Activated T-helper 9 cell treated with anti-CD3 and anti-CD28 coated beads, Interleukin-2, amount 50 U/mL, for 16 hours (primary cell): ENCODE results near the gene APP.

Experiments used
- DNase-seq: peaks from one replicate; pipeline ENCODE4 v3.0.0-alpha.2; 2020; ENCODE audit warnings: low read depth

APP gene

DNA sequence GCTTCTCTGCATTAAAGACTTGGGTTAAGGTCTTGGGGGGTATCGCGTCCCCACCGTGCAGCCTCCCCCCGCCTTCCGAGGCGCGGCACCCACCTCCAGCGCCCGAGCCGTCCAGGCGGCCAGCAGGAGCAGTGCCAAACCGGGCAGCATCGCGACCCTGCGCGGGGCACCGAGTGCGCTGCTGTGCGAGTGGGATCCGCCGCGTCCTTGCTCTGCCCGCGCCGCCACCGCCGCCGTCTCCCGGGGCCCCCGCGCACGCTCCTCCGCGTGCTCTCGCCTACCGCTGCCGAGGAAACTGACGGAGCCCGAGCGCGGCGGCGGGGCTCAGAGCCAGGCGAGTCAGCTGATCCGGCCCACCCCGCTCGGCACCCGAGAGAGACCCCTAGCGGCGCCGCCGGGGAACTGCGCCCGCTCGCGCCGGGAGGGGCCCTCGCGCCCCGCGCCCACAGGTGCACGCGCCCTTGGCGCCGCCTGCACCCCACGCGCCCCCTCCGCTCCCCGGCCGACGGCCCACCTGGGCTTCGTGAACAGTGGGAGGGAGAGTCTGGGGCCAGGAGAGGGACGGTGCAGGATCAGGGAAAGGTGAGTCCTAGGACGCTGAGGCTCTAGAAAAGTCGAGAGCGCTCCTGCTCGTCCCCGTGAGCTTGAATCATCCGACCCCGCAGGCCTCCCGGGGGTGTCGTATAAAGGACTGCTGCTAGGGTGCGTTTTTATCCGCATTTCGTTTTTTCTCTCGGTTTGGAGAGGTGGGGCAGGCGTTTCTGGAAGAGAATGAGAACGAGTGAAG, at the start of gene APP:
Gene APP (minus strand): TSS at position 300 of the 787 bp plus-strand sequence. CDS start 150 bp downstream, at position 150.
- peak; percentile 81 for DNase-seq

DNA sequence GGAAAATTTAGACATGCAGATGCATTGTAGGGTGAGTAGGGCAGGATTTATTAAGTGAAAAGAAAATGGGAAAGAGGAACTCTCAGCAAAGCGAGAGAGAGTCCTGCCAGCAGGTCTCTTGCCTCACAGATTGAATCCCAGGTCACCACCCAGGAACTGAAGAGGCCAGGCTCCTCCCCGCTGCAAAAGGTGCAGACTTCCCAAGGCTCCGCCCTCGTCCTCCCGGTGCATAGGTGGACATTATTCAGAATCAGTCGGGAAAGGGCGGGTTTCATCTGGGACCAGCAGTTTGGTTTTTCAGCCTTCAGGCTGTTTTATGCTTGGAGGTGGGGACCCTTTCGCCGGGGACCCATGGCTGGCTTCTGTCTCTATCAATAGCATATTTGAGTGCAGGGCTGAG, 41.6 kb upstream of the APP start:
- DNase-seq, result no peak

DNA sequence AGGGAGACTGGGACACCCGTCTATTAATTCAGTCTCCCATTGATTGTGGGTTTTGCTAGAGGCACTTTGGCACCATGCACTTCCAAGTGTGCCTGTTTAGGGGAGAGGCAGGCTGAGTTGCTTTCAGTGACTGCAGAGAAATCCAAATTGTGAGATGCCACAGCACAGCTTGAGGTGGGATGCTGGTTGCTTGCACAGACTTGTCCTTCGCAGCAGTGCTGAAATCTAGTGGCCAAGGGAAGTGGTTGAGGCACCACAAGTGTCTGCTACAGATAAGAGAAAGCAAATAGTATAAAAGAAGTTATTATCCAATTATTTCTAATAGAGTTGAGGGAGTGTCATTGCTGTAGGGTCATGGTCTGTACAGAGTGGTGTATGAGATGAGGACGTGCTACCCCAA, 40.0 kb upstream of the APP start:
- no peak for DNase-seq

DNA sequence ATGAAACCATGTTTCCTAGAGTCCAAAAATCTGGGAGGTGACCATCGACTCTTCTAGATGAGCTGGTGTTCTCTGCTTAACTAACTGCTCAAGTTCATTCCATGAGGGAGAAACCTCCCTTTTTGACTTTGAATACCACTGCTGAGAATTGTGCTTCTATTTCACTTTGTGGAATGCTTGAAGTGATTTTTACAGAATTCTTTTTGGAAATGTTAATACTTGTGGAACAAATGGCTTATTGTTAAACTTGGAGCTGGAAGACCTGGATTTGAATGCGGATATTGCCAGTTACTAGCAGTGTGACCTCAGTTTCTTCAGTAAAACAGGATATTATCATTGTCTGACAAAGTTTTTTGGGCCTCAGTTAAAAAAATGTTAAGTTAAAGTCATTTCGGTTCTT, 36.5 kb upstream of the APP start:
- no peak for DNase-seq

DNA sequence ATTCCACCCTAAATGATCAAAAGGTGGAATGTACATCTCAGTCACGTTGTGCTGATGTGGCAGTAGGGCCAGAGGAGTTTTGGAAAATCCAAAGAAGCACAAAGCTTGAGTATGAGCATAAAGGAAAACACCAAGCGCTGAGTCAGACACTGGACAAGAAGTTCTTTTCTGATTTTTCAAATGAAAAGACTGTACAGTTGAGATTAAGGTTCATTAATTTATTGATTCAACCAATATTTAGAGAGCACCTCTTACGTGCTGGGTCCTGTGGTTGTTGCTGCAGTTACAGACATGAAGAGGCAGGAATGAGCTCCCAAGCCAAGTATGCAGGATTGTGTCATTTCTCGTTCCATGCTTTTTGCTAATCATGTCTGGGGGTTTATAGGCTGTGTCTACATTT, 28.9 kb upstream of the APP start:
- no peak for DNase-seq

DNA sequence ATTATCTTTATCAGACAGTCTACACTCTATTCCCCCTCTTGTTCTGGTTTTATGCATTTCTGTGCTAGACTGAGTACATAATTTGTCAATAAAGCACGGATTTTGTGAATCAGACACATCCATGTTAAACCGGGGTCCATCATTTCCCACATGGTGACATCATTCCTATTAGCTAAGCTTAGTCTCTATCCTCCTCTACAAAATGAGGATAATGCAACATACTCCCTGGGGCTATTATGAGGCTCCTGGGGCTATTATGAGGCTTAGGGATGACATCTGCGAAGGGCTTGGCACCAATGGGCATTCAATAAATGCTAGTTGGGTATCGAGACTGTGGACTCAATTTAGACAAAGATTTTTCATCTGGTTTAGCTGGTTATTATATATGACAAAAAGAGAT, 25.1 kb upstream of the APP start:
- DNase-seq, result no peak

DNA sequence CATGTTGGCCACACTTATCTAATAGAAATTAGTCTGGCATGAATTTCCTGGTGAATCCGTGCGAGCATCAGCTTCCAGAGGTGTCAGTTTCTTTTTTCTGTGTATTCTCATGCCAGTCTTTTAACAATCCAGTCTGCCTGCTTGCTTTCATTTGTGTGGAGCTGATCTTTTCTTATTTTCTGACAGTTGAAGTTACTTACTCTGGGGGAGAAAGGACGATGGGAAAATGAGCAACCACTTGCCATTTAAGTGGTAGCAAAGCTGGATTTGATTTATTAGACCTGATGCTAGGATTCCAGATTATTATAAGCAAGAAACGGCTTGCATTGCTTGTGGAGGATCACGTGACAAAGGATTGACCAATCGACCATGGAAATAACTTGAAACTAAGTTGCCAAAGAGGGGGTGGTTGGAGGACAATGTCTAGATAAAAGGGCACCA, 24.3 kb upstream of the APP start:
- DNase-seq, result no peak

DNA sequence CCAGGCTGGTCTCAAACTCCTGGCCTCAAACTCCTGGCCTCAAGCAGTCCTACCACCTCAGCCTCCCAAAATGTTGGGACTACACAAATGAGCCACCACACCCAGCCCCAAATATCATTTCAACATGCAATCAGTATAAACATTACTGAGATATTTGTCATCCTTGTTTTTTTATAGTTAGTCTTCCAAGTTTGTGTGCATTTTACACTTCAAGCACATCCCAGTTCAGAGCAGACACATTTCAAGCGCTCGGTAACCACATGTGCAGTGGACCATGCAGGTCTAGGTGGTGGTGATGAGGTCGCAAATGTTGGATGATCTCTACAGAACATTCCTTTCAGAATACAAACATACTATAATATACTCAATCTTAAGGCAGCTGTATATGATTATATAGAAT, 23.8 kb upstream of the APP start:
- no peak for DNase-seq

DNA sequence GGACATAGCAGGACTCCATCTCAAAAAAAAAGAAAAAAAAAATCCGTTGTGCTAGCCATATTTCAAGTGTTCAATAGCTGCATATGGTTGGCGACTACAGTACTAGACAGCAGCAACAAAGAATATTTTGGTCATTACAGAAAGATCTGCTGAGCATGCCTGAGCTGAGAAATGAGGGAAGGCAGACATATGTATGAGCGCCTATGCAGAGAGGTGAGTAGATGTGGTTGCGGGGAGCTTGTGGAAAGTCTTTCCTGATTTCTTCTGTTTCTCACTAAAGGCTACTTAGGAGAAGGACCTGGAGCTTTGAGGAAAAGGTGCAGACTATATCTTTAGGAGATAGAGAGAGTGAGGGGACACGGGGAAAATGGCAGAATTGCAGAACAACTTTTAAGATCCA, 21.0 kb upstream of the APP start:
- no peak for DNase-seq

DNA sequence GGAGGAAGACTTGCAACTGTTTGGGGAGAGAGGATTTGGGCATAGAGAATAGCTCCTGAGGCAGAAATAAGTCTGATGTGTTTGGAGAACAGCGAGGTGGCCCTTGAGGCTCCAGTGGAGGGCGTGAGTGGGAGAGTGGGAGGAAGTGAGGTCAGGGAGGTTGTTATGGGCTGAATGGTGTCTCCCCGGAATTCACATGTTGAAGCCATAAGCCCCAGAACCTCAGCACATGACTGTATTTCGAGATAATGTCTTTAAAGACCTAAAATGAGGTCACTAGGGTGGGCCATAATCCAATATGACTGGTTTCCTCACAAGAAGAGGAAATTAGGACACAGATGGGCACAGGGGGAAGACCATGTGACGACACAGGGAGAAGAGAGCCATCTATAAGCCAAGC, 17.9 kb upstream of the APP start:
- DNase-seq, result no peak

DNA sequence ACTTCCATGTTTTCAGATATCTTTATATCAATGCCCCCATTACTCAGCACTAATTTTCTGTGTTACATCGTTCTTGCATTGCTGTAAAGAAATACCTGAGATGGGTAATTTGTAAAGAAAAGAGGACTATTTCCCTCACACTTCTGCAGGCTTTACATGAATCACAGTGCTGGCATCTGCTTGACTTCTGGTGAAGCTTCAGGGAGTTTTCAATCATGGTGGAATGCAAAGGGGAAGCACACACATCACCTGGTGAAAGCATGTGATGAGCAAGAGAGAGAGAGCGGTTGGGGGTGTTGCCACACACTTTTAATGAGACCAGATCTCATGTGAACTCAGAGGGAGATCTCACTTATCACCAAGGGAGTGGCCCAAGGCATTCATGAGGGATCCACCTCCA, 14.9 kb upstream of the APP start:
- DNase-seq, result no peak

DNA sequence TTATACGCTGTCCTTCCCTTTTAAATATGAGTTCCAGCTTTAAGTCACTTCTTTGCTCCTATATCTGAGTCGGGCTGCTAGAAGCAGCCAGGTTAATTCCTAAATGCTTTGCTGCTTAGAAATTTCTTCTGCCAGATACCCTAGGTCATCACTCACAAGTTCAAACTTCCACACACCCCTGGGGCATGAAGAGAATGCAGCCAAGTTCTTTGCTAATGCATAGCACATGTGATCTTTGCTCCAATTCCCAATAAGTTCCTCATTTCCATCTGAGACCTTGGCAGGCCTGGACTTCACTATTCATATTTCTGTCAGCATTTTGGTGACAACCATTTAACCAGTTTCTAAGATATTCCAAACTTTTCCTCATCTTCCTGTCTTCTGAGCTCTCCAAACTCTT, 14.5 kb upstream of the APP start:
- DNase-seq, result no peak

DNA sequence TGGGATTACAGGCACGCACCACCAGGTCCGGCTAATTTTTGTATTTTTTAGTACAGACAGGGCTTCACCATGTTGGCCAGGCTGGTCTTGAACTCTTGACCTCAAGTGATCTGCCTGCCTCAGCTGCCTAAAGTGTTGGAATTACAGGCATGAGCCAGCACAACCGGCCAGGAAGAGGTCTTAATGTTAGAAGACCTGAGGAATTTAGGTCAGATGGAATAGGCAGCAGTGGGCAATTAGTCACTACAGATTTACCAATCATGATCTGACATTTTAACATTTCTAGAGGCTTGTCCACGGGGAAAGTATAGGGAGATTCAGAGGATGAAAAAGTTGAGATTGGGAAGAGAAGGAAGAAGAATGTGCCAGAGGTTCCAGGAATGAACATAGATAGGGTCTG, 8.9 kb upstream of the APP start:
- DNase-seq, result no peak

DNA sequence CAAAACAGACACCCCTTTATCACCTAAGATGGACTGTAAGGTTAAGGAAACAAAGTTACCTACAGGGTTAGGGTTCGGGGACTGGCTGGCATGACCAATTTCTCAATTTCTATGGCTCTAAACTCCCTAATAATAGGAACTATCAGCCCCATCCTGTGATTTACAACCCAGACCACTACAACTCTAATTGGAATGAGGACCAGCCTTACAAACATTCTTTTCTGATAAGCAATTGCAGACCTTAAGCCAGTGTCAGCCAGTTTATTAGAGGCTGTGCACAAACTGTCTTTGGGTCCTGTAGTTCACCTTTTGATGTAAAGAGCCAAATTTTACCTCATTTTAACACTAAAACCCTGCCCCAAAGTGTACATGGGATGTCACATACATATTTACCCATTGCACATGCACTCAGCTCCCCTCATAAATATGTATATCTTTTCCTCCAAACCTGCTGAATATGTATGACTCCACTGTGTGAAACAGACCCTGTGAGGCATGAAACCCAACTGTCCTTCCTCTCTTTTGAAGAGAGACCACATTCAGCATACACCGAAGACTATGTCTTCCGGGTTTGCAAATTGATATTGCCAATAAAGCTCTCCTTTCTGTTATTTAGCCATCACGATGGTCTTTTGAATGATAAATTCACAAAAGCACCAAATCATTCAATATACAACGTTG, 7.3 kb upstream of the APP start:
- DNase-seq, result no peak

DNA sequence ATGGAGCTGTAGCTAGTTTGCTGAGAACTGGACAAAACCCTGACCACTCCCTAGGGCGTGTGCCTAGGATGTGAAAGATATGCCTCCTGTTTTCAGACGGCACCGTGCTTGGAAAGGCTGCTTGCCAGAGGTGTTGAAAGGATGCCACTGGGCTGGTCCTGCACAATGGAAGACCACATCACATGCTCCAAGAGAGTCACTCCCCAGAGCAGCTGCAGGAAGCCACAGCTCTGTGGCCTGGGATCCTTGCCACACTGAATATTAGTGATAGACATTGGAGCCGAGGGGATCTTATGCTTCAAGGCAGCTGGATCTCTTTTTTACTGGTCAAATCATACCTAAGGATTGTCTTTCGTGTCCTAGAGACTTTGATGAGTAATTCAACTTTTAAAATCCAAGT, 6.6 kb upstream of the APP start:
- no peak for DNase-seq

DNA sequence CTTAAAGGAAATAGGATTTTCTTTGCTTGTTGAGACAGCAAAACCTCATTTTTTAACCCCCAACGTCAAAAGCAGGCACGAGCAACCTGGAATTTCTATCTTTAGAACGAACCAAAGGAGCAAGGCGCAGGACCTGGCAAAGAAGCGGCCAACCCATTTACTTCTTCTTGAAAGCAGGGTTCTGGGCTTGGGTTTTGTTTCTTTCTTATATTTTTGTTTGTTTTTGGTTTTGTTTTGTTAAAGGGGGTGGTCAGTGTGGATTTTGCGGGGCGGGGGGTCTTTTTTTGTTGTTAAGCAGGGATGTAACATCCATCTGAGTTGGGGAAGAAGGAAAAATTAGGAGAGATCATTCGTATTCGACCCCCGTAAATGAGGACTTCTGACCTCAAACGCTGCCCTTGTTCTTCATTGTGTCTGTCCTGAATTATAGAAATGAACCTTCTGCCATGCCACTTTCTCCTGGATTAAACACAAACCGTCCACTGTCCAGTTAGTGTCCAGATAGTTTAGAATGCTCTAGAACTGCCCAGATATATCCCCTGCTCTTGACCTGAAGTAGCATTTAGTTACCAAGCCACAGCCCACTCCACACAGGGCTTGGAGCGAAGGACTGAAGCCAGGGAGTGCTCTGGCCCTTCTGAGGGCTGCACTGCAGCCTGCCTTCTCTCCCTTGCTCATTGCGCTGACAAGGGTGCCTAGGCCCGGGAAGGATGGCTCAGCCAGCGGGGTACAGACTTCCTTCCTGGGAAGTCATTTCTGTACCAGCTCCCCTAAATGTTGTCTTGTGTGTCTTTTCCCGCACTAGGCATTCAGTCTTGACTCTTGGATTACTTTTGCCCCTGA, 909 bp upstream of the APP start:
- DNase-seq, result no peak

DNA sequence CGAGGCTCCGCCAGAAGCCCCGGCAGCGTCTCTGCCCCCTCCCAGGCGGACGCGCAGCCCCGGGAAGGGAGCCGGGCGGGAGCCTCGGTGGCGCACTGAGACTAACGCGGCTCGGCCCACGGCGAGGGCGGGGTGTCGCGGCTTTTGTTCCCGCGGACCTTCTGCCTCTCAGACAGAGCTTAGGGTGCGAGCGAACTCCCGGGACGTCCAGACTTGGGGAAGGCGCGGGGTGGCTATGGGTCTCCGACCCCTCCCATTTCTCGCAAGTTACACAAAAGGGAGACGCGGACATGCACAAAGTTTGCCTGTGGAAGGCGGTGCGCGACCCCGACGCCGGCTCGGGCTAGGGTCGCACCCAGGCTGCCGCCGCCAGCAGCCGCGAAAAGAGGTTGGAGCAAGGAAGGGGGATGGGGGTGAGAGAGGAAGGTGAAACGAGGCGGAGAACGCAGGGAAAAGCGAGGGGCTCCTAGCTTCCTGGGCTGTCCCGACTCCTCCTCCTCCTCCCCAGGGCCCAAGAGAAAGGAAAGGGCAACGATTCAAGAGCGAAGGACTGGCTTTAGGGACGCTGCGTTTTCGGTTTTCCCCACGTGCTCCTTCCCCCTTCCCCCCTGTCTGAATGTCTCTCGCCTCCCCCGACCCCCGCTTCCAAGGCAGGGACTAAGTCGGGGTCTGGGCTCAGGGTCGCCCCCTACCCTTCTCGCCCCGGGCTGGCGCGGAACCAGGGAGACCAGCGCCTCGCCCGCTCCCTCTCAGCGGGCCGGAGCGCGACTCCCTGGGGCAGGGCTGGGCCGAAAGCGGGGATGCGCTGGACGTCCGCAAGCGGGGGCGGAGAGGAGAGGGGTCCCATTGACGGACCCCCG, 729 bp downstream of the APP start:
- DNase-seq, result peak; percentile 22

DNA sequence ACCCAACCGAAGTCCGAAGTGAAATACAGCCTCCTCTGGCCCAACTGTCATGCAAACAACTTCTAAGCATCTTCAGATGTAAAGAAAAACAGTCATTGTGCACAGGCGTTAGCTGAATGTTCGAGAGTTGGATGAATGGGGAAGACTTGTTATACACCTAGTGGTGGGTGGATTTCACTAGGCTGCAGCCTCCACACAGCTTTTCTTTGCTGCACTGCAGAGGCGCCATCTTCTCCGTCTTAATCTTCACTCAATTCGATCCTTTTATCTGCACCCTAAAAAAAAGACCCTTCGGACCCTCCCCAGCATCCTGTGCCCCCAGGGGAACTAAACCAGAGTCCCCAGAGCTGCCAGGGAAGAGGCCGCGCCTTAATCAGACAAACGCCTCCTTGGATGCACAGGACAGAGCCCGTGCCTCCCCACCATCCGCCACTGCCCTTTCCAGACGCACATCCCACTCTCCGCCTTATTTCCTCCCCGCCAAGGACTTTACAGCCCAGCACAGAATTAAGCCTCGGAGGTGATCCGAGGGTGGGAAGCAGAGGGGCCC, 1.4 kb downstream of the APP start:
- DNase-seq, result peak; percentile 6

DNA sequence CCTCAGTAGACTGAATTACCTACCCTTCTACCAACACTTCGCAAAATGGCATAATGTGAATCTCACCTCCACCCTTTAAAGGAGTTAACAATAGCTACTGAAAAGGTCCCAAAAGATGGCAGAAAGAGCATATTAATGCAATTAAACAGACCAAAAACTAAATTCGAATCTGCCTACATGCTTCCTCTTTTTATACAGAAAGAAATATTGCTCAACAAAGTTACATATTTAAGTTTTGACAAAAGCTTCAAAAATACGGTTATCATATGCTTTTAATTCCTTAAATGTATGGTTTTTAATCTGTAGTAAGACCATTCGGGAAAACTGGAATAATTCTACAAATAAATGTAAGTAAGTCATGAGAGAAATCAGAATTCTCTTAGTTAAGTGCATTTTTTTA, 2.2 kb downstream of the APP start:
- no peak for DNase-seq

DNA sequence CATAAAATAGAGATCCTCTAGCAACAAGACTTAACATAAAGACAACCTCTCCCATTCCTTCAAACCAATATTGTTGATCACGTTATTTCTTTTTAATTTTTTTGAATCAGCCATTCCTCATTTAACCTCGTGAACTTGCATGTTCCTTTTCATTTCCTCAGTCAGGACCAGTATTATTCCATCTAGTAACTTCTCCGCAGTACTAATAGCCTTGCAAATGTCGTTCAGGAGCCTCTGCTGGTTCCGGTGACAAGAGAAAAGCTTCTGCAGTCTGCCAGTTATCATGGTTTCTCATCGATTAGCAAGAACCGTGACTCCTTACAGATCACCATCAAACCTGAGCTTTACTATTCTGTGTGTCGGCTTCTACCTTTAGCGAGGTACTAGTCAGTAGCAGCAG, 3.0 kb downstream of the APP start:
- DNase-seq, result no peak

DNA sequence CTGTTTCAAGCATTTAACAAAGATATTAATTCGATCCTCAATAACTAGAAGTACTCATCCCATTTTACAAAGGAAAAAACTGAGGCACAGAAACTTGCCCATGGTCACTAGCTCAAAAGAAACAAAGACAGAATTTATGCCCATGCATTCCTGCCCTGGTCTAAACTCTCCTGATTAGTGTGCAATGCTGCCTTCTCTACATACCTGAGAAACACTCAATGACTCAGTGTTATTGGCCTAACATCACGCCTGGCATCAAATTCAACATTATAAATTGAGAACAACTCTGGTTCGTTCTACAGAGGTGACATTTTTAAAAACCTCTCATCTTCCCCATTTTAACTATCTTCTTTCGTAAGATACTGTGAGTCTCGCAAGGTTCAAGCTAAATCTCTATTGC, 5.2 kb downstream of the APP start:
- no peak for DNase-seq

DNA sequence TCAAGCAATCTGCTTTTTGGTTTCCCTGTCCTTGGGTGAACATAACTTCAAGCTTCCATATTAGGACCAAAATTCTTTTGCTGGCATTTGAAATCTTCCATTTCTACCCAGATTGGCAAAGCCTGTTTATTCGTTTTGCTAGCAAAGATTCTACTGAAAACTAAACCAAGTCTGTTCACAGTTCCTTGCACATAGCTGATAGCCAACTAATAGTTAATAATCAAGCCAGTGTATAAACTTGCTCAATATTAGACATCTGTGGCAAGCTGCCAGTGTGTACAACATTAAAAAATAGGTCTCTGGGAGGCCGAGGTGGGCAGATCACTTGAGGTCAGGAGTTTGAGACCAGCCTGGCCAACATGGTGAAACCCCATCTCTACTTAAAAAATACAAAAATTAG, 6.3 kb downstream of the APP start:
- DNase-seq, result no peak
